Neutrophil (primary cell): Measurements from ENCODE around the gene OR2A25.

ENCODE experiments used
- H3K27ac ChIP-seq: fragments of 200-600 bp; sonication (generic); 2 replicates; pipeline ENCODE4 v1.5.1; 2016; ENCODE audit warnings: mild to moderate bottlenecking, moderate library complexity
- H3K27me3 ChIP-seq: fragments of 200-600 bp; sonication (generic); 2 replicates; pipeline ENCODE4 v1.6.0; 2016; ENCODE audit warnings: mild to moderate bottlenecking
- H3K36me3 ChIP-seq: fragments of 200-600 bp; sonication (generic); 2 replicates; pipeline ENCODE4 v1.5.1; 2017
- H3K4me1 ChIP-seq, 2 experiments: fragments of 200-600 bp in 1 of 2; sonication (generic) in 1 of 2; 1 replicate in 1 of 2; 2 replicates in 1 of 2; pipeline versions ENCODE4 v1.5.1 to v1.6.1; 2013 to 2016; ENCODE audit warnings: low read depth in 1 of 2, low read length in 1 of 2, mild to moderate bottlenecking in 1 of 2, moderate library complexity in 1 of 2; ENCODE audit not compliant: control insufficient read depth in 1 of 2, insufficient read depth in 1 of 2
- H3K4me3 ChIP-seq, 2 experiments: fragments of 200-600 bp in 1 of 2; sonication (generic) in 1 of 2; 1 replicate in 1 of 2; 2 replicates in 1 of 2; pipeline ENCODE4 v1.5.1; 2013 to 2016; ENCODE audit warnings: low read depth in 1 of 2, low read length in 1 of 2, mild to moderate bottlenecking in 1 of 2, moderate library complexity in 1 of 2
- H3K9me3 ChIP-seq: fragments of 200-600 bp; sonication (generic); 2 replicates; pipeline ENCODE4 v1.5.1; 2016
- CTCF ChIP-seq: fragments of 200-600 bp; sonication (generic); IDR thresholded peaks from 2 replicates; pipeline ENCODE4 v1.5.1; 2016; ENCODE audit warnings: antibody characterized with exemption

OR2A25 gene

GRCh38 chr7:144032985-144033709 lies 36.5 kb upstream of the OR2A25 start:
- no peak overlapping the region for H3K4me3 ChIP-seq
- no peaks in the 10 kb centered on the region for H3K36me3 ChIP-seq
- no peak for TF ChIP-seq CTCF
- H3K9me3 ChIP-seq, result no peaks in the 10 kb centered on the region
- H3K4me1 ChIP-seq, result no peaks in the 10 kb centered on the region
- H3K27me3 ChIP-seq, result no peaks in the 10 kb centered on the region
- no peak overlapping the region for H3K27ac ChIP-seq

- Histone ChIP-seq H3K36me3 (no peaks in the 10 kb centered on the region), H3K9me3 (no peaks in the 10 kb centered on the region)
- no peak for TF ChIP-seq CTCF
These were observed 34.2 kb upstream of the OR2A25 start for GRCh38 chr7:144035385-144035784.

GRCh38 chr7:144036302-144036885 lies 33.2 kb upstream of the OR2A25 start:
- Histone ChIP-seq H3K4me1 (no peaks in the 10 kb centered on the region), H3K27ac (no peak overlapping the region), H3K27me3 (no peaks in the 10 kb centered on the region), H3K36me3 (no peaks in the 10 kb centered on the region), H3K9me3 (no peaks in the 10 kb centered on the region), H3K4me3 (no peak overlapping the region)
- TF ChIP-seq CTCF, result no peak

More at GRCh38 chr7:144035385-144035784, 34.2 kb upstream of the OR2A25 start:
- Histone ChIP-seq H3K27me3 (no peaks in the 10 kb centered on the region), H3K27ac (no peak overlapping the region), H3K4me1 (no peaks in the 10 kb centered on the region), H3K4me3 (no peak overlapping the region)

GRCh38 chr7:144037414-144038035 lies 32.1 kb upstream of the OR2A25 start:
- Histone ChIP-seq H3K27me3 (no peaks in the 10 kb centered on the region), H3K4me1 (no peaks in the 10 kb centered on the region), H3K4me3 (no peak overlapping the region), H3K27ac (no peak overlapping the region), H3K36me3 (no peaks in the 10 kb centered on the region), H3K9me3 (no peaks in the 10 kb centered on the region)
- TF ChIP-seq CTCF, result no peak

GRCh38 chr7:144038887-144039286 lies 30.7 kb upstream of the OR2A25 start:
- no peaks in the 10 kb centered on the region for H3K27me3 ChIP-seq
- no peak for TF ChIP-seq CTCF
- H3K27ac ChIP-seq, result no peak overlapping the region
- no peaks in the 10 kb centered on the region for H3K36me3 ChIP-seq
- H3K4me1 ChIP-seq, result no peaks in the 10 kb centered on the region
- no peak overlapping the region for H3K4me3 ChIP-seq
- no peaks in the 10 kb centered on the region for H3K9me3 ChIP-seq
